Activated CD8-positive, alpha-beta memory T cell treated with anti-CD3 and anti-CD28 coated beads for 4 hours (primary cell): ENCODE results near the gene TMEM38B.

Experiments used
- DNase-seq, 2 donors: peaks; one replicate each; pipeline ENCODE4 v3.0.0-alpha.2; 2020; ENCODE audit warnings: low read depth in 2 of 2

TMEM38B gene

GRCh38 chr9:105694190-105694847, at the start of gene TMEM38B:
TSS of gene TMEM38B (plus strand) at chr9:105694541. CDS start at chr9:105694661, 120 bp downstream.
- DNase-seq = peak; percentile 38 to 58

- no peak for DNase-seq
These were observed 47.3 kb upstream of the TMEM38B start for GRCh38 chr9:105646879-105647594.

GRCh38 chr9:105647595-105648349, 46.6 kb upstream of the TMEM38B start:
- DNase-seq = no peak

- no peak for DNase-seq
These were observed 42.5 kb upstream of the TMEM38B start for GRCh38 chr9:105651806-105652205.

GRCh38 chr9:105656131-105656921, 38.0 kb upstream of the TMEM38B start:
- DNase-seq = no peak

- no peak for DNase-seq
These were observed 36.0 kb upstream of the TMEM38B start for GRCh38 chr9:105658351-105658750.

- DNase-seq = no peak
These were observed 33.3 kb upstream of the TMEM38B start for GRCh38 chr9:105661011-105661410.

- no peak for DNase-seq
These were observed 31.9 kb upstream of the TMEM38B start, which contains the start of gene TAL2 for GRCh38 chr9:105662184-105663104. TSS of gene TAL2 (plus strand) at chr9:105662457. CDS start at chr9:105662497, 40 bp downstream.

GRCh38 chr9:105663914-105664313, 30.4 kb upstream of the TMEM38B start:
- DNase-seq = no peak

- no peak for DNase-seq
These were observed 26.5 kb upstream of the TMEM38B start for GRCh38 chr9:105667867-105668266.

- DNase-seq = no peak
These were observed 24.0 kb upstream of the TMEM38B start for GRCh38 chr9:105670315-105670714.

GRCh38 chr9:105670775-105671174, 23.6 kb upstream of the TMEM38B start:
- no peak for DNase-seq

GRCh38 chr9:105672711-105673234, 21.6 kb upstream of the TMEM38B start:
- no peak for DNase-seq

GRCh38 chr9:105673850-105674387, 20.4 kb upstream of the TMEM38B start:
- DNase-seq = no peak

GRCh38 chr9:105676351-105676923, 17.9 kb upstream of the TMEM38B start:
- DNase-seq = no peak

- DNase-seq = no peak
These were observed 16.2 kb upstream of the TMEM38B start for GRCh38 chr9:105678163-105678562.

- DNase-seq = no peak
These were observed 15.6 kb upstream of the TMEM38B start for GRCh38 chr9:105678781-105679180.

GRCh38 chr9:105679257-105680022, 14.9 kb upstream of the TMEM38B start:
- no peak for DNase-seq

GRCh38 chr9:105681313-105681712, 13.0 kb upstream of the TMEM38B start:
- no peak for DNase-seq
